Measurements from ENCODE around the gene TAF13.

The TAF13 gene

DNA sequence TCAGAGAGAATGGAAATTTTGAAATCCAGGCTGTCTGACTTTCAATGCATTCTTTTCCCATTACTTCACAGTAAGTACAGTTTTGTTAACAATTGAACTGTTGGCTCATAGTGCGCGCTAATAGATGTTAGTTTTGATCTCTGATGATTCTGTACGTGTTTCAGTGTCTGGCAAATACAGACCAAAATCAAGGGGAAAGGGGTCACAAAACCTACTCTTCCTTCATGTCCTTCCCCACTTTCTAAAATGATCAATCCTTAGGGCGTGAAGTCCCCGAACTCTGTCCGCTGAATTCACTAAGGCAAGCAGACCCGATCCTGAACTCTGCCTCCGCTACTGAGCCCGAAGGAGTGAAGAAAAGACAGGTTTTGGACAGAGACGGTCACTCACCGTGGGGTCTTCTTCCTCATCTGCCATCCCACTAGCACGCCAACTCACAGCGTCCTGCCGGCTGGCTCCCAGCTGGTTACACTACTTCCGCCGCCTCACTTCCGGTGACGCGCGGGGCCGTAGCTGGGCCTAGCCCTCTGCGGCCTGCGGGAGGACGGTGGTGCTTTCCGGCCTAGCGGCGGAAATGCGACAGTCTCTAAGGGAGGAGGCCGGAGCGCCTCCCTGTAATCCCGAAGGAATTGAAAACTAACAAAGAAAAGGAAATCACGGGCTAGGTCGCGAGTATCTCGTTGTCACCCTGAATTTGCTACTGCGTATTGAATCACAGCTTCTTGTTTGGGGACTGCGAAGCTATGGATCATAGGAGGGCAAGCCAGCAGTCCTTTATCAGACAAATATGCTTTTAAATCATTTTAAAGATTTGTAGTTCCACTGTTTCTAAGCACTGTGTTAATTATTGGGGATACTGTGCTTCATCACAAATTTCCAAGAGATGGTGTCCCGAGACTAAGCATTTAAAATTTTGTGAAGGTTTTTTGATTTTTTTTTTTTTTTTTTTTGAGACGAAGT lies at the start of gene TAF13:
TSS of gene TAF13 (minus strand) at position 473 of the 960 bp plus-strand sequence. CDS start at position 417, 56 bp downstream.
- DNase-seq (ENCODE audit: low read depth in 4 of 4, low spot score in 1 of 4) = peak; percentile 57 to 83 (median 70)

DNA sequence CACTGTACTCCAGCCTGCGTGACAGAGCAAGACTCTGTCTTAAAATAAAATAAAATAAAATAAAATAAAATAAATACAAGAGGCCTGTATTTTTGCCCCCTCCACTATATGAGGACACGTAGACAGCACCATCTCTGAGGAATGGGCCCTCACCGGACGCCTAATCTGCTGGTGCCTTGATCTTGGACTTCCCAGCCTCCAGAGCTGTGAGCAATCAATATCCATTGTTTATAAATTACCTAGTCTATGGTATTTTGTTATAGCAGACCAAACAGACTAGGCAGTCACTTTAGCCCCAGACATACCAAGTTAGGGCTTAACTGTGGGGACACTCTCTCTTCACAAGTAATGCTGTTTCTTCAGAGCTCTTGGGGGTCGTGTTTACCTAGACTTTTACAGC lies 44.6 kb upstream of the TAF13 start:
- no peak for DNase-seq (ENCODE audit: low read depth in 4 of 4, low spot score in 1 of 4)

DNA sequence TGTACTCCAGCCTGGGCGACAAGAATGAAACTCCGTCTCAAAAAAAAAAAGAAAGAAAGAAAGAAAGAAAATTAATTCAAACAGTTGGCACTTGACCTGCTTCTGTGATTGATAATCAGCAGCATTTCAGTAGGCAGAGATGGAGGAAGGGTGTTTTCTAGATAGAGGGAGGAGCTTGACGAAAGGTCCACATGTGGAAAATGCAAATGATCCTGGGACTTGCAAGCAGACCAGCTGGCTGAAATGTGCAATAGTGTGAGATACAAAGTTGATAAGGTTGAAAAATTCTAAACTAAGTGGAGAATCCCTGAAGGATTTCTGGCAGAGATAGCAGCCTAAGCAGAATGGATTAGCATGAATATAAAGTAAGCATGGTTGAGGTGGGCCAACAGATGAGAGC lies 42.3 kb upstream of the TAF13 start:
- DNase-seq (ENCODE audit: low read depth in 4 of 4, low spot score in 1 of 4) = no peak

DNA sequence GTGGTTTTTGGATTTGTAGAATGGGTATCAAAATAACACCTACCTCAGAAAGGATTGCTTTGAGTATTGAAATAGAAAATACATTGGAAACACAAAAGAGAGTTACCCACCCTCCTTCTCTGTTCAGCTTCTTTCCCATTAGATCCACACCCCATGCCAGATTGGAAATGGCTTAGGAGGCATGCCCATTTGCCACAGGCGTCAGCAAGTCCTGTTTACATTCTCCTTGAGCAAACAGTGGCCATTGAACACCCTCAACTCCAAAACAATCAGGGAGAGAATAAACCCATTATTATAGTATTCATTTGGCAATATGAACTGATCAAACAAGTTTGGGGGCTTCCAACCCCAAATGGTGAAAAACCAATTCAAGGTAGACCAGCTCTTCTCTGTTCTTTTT lies 40.5 kb upstream of the TAF13 start:
- no peak for DNase-seq (ENCODE audit: low read depth in 4 of 4, low spot score in 1 of 4)

DNA sequence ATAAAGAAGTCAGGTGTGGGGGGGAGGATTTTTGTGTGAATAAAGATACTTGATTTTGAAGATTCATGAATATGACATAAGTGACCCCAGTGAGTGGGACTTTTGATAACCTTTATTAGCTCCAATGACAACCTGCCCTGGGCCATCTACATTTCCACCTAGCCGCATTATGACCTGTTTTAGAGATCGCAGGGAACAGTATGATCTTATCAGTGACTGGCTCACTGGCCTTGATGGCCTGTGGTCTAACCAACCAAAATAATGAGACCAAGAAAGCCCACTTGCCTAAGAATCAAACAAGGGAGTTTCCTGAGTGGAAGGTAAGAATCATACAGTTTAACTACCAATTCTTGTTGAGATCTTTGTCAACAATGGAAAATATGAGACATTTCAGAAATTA lies 39.9 kb upstream of the TAF13 start:
- no peak for DNase-seq (ENCODE audit: low read depth in 4 of 4, low spot score in 1 of 4)

DNA sequence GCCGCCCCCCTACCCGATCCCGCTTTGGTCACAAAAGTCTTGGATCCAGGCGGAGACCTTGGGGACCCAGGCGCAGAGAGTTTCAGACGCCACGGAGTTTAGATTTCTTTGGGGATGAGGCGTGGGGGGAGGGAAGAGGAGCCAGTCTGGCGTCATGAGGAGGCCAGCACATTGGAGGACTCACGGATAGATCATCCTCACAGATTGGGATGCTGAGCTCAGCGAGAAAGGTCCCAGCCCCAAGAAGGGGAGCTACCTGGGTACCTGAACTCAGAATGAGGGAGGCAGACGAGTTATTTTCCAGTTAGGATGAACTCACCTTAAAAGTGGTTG lies 38.5 kb upstream of the TAF13 start:
- DNase-seq (ENCODE audit: low read depth in 4 of 4, low spot score in 1 of 4) = no peak

DNA sequence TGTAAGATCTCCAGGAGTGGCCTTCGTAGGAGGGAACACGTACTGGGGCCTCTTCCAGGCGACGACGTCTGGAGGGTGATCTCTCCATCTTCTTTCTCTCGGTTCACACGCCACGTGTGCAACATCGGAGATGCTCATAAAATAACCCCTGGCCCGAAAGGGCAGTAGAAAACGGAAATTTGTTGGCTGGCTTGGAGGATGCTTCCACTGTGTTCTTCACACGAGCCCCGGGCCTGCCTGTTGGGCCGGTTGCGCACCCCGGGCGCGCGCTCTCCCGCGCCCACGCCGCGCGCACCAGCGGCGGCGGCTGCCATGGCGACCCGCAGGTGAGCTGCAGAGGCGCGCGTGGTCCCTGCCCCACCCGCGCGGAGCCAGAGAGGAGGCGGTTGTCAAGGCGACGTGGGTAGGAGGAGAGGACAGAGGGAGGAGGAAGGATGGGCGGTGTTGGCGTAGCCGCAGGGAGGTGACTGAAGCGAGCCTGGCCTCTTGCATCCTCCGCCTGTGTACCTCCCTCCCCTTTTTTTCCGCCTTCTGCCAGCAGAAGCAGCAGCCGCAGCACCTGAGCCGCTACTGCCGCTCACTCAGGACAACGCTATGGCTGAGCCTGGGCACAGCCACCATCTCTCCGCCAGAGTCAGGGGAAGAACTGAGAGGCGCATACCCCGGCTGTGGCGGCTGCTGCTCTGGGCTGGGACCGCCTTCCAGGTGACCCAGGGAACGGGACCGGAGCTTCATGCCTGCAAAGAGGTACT lies 38.0 kb upstream of the TAF13 start, which contains the start of gene ELAPOR1:
TSS of gene ELAPOR1 (plus strand) at position 526 of the 752 bp plus-strand sequence. CDS start at position 595, 69 bp downstream.
- peak; percentile 41 to 75 (median 58) for DNase-seq (ENCODE audit: low read depth in 4 of 4, low spot score in 1 of 4)

DNA sequence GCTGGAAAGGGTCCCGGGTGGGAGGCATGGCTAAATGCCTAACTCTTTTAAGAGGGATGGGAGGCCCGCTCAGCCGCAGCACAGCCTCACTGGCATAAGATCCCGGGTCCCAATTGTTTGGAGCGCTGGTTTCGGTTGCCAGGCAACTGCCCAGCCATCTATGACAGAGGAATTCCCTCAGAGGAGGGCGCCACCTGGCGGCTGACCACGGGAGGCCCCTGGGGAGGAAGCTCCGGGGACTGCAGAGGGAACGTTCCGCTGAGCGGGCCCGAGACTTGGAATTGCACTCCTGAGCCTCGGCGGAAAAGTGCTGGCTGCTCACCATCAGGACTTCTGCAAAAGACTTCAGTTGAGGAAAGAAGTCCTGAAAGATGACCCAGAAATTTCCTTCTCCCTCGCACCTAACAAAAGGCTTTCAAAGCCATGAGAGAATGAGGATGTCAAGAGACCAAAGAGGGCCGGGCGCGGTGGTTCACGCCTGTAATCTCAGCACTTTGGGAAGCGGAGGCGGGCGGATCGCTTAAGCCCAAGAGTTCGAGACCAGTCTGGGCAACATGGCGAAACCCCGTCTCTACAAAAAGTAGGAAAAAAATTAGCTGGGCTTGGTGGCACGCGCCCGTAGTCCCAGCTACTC lies 37.0 kb upstream of the TAF13 start:
- DNase-seq (ENCODE audit: low read depth in 4 of 4, low spot score in 1 of 4) = peak; percentile 80 to 89 (median 84)

GRCh38 chr1:109112056-109112651 lies 36.4 kb upstream of the TAF13 start:
- DNase-seq (ENCODE audit: low read depth in 4 of 4, low spot score in 1 of 4) = no peak

DNA sequence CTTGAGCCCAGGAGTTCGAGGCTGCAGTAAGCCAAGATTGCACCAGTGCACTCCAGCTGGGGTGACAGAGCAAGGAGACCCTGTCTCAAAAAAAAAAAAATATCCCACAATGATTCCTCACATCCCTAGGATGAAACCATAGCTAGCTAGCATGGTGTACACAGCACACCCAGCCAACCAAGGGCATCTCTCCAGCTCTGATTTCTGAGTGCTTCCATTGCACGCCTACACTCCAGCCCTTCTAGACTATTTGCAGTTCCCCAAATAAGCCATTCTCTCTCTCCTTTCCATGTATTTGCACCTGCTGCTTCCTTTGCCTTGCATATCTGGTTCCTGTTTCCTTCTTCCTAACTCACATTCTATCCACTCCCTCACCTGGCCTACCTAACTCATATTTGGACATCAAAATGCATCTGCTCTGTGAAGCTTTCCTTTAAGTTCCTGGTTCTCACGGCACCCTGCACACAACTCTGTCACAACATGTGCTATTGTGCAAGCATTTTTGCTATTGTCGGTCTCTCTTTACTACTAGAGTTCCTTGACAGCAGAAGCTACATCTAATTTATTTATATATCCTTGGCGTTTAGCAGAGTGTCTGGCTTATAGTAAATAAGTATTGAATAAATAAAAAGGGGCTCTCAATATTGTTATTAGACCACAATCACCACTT lies 35.7 kb upstream of the TAF13 start:
- no peak for DNase-seq (ENCODE audit: low read depth in 4 of 4, low spot score in 1 of 4)

GRCh38 chr1:109109906-109110305 lies 34.1 kb upstream of the TAF13 start:
- DNase-seq (ENCODE audit: low read depth in 4 of 4, low spot score in 1 of 4) = no peak

DNA sequence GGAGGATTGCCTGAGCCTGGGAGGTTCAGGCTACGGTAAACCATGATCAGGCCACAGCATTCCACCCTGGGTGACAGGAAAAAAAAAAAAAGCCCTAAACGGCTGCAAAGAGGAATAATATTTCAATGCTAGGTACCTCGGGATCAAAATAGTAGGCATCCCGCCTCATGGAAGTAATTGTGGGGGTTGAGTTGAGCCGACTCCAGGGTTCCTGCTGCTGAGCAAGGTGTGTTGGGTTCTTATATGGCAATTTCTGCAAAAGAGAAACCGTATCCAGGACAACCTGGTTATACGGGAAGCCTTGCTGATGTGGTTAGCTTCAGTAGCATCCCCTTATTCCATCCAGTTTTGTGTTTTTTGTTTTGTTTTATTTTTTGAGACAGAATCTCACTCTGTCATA lies 32.0 kb upstream of the TAF13 start:
- no peak for DNase-seq (ENCODE audit: low read depth in 4 of 4, low spot score in 1 of 4)

DNA sequence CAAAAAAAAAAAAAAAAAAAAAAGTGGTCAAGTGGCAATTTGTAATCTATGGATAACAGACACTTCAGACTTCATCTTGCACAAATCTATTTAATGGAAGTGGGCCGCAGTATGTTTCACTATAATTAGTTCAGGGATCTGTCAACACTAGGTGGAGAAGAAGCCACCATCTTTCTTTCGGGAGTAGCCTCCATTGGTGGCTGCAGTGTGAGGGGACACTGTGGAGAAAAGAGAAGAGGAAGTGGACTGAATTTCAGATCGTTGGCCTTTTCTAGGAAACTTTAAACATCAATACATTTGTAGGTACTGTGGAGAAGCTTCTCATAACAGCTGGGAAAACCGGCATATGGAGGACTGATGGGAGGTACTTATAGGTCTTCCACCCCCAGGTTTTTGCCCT lies 30.1 kb upstream of the TAF13 start:
- DNase-seq (ENCODE audit: low read depth in 4 of 4, low spot score in 1 of 4) = no peak

DNA sequence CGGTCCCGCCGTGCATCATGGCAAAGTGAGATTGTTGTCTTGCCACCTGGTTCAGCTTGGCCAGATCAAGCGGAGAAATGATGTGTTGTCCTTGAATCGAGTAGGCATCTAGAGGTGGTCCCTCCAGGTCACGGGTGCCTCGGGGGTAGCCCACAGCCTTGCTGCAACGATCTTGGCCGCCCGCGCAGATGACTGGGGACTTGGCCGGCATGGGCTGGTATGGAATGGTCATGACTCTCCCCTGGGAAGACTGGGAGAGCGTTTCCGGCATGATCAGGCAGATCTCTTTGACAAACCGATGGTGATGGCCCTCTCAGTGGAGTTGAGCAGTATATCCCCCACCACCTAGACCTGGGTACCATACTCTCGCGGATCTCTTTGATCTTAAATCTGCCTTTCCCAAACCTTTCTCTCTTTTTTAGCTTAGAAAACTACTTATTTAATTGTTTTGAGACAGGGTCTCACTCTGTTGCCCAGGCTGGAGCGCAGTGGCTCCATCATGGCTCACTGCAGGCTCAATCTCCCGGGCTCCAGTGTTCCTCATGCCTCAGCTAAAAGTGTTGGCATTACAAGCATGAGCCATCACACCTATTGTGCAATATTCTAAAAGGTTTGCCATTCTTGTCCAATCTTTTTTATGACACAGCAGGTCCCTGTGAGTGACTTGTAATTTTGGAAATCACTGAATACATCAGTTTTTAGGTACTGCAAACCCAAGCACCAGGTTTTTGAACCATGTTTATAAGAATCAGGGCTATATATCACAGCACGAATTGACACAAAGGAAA lies 28.8 kb upstream of the TAF13 start:
- no peak for DNase-seq (ENCODE audit: low read depth in 4 of 4, low spot score in 1 of 4)

- DNase-seq (ENCODE audit: low read depth in 4 of 4, low spot score in 1 of 4) = peak; percentile 91 to 95 (median 94)
These were observed 24.4 kb upstream of the TAF13 start for GRCh38 chr1:109099938-109100773.

DNA sequence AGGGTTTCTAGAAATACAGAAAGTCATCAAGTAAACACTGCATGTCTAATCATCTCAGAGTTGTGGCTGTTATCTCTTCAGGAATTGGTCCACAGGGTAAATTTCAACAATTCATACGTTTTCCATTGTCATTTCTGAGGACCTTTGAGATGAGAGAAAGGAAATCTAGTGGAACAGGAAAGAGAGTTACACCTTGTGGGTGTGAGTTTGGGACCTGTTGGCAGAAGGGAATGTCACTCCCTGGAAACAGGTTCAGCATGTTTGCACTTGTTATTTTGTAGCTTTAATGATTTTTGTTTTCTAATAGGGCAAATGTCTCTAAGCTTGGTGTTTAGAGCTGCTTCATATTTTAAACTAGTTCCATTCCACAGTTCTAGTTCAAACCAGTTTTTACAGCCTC lies 20.3 kb upstream of the TAF13 start:
- DNase-seq (ENCODE audit: low read depth in 4 of 4, low spot score in 1 of 4) = no peak

GRCh38 chr1:109095631-109096030 lies 19.8 kb upstream of the TAF13 start:
- no peak for DNase-seq (ENCODE audit: low read depth in 4 of 4, low spot score in 1 of 4)

DNA sequence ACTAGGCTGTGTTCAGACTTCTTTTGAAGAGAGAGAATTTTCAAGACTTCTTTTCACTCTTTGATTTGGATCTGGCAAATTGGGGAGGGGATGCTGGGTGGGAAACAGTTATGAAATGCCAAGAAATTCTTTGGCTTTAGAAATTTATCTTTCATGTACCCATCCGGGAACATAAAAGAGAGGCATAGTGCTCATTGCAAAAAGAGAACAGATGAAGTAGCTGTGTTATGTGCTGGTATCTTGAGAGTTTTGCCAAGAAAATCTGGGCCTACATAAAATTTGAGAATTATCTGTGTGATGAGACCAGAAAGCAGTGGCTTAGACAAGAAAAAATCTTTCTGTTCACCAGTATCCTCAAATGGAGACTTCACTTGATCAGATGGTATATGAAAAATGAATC lies 19.1 kb upstream of the TAF13 start:
- no peak for DNase-seq (ENCODE audit: low read depth in 4 of 4, low spot score in 1 of 4)

- DNase-seq (ENCODE audit: low read depth in 4 of 4, low spot score in 1 of 4) = no peak
These were observed 18.6 kb upstream of the TAF13 start for GRCh38 chr1:109094377-109094803.

All from stimulated activated CD4-positive, alpha-beta T cell treated with anti-CD3 and anti-CD28 coated beads, Interleukin-1b, Interleukin-23, amount 100 ng/mL, for 24 hours (primary cell).